Measurements from ENCODE around the gene PACRG. TPM values are rescaled to one million over a fixed set of nuclear protein-coding genes. Genes with fewer than 3 reads are reported as not detected.

Gene PACRG
- total RNA-seq, 1 experiment from 2014 or later = 0.59 TPM

DNA sequence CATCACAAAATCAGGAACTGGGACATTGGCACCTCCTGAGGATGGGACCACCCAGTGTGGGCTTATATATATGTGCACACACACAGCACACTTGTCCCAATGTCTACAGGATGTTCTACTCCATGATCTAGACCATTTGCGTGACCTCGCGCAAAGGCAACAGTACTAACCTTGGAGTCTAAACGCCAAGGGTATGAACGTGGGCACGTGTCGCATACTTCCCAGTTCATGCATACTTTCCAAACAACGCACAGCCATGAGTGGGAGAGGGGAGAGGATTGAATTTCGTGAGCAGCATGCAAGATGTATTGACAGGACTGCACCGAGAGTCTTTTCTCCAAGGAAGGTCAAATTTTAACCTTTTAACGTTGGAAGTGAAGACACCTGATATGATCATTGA lies 472.5 kb downstream of the PACRG start:
- ATAC-seq = no peak
- Histone ChIP-seq H3K27ac (ENCODE audit: low read length) (no peak overlapping the region), H3K4me3 (ENCODE audit: low read depth in 2 of 2, low read length in 2 of 2) (no peak overlapping the region), H3K27me3 (ENCODE audit: control insufficient read depth, insufficient read depth, low read length) (no peaks in the 10 kb centered on the region), H3K36me3 (ENCODE audit: control insufficient read depth, insufficient read depth, low read length) (no peaks in the 10 kb centered on the region), H3K4me1 (ENCODE audit: control insufficient read depth, insufficient read depth, low read length) (no peaks in the 10 kb centered on the region), H3K9me3 (ENCODE audit: control insufficient read depth, insufficient read depth, low read depth, low read length) (no peaks in the 10 kb centered on the region)
- intact Hi-C loops (cut with micrococcal nuclease; ENCODE audit: unreplicated experiment) = no loop called here
- TF ChIP-seq POLR2AphosphoS5 (IDR thresholded peaks at IDR 0.05; ENCODE audit: low read depth, low read length) (no peak), TCF7L2 (IDR thresholded peaks at IDR 0.05; ENCODE audit: low read depth, low read length) (no peak), SIN3A (IDR thresholded peaks at IDR 0.05; ENCODE audit: borderline replicate concordance, insufficient read depth, low read depth, low read length) (no peak)
- TF ChIP-seq, protein P1, sequence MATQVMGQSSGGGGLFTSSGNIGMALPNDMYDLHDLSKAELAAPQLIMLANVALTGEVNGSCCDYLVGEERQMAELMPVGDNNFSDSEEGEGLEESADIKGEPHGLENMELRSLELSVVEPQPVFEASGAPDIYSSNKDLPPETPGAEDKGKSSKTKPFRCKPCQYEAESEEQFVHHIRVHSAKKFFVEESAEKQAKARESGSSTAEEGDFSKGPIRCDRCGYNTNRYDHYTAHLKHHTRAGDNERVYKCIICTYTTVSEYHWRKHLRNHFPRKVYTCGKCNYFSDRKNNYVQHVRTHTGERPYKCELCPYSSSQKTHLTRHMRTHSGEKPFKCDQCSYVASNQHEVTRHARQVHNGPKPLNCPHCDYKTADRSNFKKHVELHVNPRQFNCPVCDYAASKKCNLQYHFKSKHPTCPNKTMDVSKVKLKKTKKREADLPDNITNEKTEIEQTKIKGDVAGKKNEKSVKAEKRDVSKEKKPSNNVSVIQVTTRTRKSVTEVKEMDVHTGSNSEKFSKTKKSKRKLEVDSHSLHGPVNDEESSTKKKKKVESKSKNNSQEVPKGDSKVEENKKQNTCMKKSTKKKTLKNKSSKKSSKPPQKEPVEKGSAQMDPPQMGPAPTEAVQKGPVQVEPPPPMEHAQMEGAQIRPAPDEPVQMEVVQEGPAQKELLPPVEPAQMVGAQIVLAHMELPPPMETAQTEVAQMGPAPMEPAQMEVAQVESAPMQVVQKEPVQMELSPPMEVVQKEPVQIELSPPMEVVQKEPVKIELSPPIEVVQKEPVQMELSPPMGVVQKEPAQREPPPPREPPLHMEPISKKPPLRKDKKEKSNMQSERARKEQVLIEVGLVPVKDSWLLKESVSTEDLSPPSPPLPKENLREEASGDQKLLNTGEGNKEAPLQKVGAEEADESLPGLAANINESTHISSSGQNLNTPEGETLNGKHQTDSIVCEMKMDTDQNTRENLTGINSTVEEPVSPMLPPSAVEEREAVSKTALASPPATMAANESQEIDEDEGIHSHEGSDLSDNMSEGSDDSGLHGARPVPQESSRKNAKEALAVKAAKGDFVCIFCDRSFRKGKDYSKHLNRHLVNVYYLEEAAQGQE (IDR thresholded peaks at IDR 0.05; ENCODE audit: insufficient read depth in 1 of 2, low read depth in 2 of 2, low read length in 1 of 2) = no peak
- TF ChIP-seq, protein P2, sequence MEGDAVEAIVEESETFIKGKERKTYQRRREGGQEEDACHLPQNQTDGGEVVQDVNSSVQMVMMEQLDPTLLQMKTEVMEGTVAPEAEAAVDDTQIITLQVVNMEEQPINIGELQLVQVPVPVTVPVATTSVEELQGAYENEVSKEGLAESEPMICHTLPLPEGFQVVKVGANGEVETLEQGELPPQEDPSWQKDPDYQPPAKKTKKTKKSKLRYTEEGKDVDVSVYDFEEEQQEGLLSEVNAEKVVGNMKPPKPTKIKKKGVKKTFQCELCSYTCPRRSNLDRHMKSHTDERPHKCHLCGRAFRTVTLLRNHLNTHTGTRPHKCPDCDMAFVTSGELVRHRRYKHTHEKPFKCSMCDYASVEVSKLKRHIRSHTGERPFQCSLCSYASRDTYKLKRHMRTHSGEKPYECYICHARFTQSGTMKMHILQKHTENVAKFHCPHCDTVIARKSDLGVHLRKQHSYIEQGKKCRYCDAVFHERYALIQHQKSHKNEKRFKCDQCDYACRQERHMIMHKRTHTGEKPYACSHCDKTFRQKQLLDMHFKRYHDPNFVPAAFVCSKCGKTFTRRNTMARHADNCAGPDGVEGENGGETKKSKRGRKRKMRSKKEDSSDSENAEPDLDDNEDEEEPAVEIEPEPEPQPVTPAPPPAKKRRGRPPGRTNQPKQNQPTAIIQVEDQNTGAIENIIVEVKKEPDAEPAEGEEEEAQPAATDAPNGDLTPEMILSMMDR (IDR thresholded peaks at IDR 0.05) = no peak
- in situ Hi-C loops (cut with HindIII; ENCODE audit: low pct_unique_long_range_greater_than_20kb, low sequenced_read_pairs) = no loop called here
- ChIA-PET POLR2A (no interaction called here), CTCF (interaction anchor here (0.6 kb wide), 1 partner anchor 1784 kb away, joined by 3 read pairs; no protein-coding TSS in a partner anchor)
- BruUV-seq (replicated peaks) = no TSS peak
- no peak for DNase-seq (ENCODE audit: low read depth, low spot score)

DNA sequence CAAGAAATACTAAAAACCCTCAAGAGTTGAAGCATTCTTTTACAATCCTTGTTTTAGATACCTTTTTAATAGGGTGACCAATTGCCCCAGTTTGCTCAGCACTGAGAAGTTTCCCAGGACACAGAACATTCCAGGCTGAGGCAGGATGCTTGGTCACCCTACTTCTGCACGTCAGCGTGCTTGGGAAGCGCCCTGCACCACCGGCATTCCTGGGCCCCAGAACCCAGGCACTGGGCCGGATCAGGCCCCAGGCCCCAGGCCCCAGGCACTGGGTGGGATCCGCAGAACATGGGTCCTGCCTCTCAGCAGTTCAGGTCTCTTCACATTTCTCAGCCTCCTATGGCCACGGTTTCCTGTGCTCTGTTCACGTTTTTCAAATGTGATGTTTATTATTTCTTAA lies 472.9 kb downstream of the PACRG start:
- Histone ChIP-seq H3K27ac (ENCODE audit: low read length) (no peak overlapping the region), H3K4me1 (ENCODE audit: control insufficient read depth, insufficient read depth, low read length) (no peaks in the 10 kb centered on the region), H3K4me3 (ENCODE audit: low read depth in 2 of 2, low read length in 2 of 2) (no peak overlapping the region), H3K36me3 (ENCODE audit: control insufficient read depth, insufficient read depth, low read length) (no peaks in the 10 kb centered on the region), H3K27me3 (ENCODE audit: control insufficient read depth, insufficient read depth, low read length) (no peaks in the 10 kb centered on the region), H3K9me3 (ENCODE audit: control insufficient read depth, insufficient read depth, low read depth, low read length) (no peaks in the 10 kb centered on the region)
- CTCF ChIA-PET = no interaction called here
- ATAC-seq = no peak
- DNase-seq (ENCODE audit: low read depth, low spot score) = no peak
- intact Hi-C loops (cut with micrococcal nuclease; ENCODE audit: unreplicated experiment) (no loop called here), in situ Hi-C loops (cut with HindIII; ENCODE audit: low pct_unique_long_range_greater_than_20kb, low sequenced_read_pairs) (no loop called here)
- POLR2A ChIA-PET = no interaction called here
- TF ChIP-seq, protein P2 (IDR thresholded peaks at IDR 0.05) = no peak
- no peak for TF ChIP-seq SIN3A (IDR thresholded peaks at IDR 0.05; ENCODE audit: borderline replicate concordance, insufficient read depth, low read depth, low read length)
- BruUV-seq (replicated peaks) = no TSS peak
